ENCODE measurements around the gene SLC6A18. TPM values are rescaled to one million over a fixed set of nuclear protein-coding genes. Genes with fewer than 3 reads are reported as not detected.

The SLC6A18 gene
- total and polyA plus RNA-seq, 10 of the 15 experiments (the other 5 are each of a cell fraction or from before 2014, with no cell fraction given) = not detected

GRCh38 chr5:1278216-1278615 lies 53.0 kb downstream of the SLC6A18 start:
- no peaks in the 10 kb centered on the region for H4K20me1 ChIP-seq (ENCODE audit: control insufficient read depth, insufficient read depth)
- POLR2A ChIA-PET = no interaction called here
- in situ Hi-C loops (cut with MboI) = no loop called here
- no peaks in the 10 kb centered on the region for H3K27me3 ChIP-seq (replicated peaks in 1 of 2; ENCODE audit: control insufficient read depth in 2 of 2, insufficient read depth in 2 of 2, low read length in 1 of 2)
- H3K4me1 ChIP-seq (ENCODE audit: control insufficient read depth, insufficient read depth, low read length) = no peaks in the 10 kb centered on the region
- BruUV-seq (replicated peaks) = no TSS peak
- CTCF ChIA-PET = no interaction called here
- WGBS (ENCODE audit: insufficient coverage, insufficient replicate concordance, low lambda C conversion rate, missing lambda C conversion rate) = 68% methylated on average over 13 of the region's 13 CpGs
- no peaks in the 10 kb centered on the region; the same call in 2 of the 3 replicates for H3K9me3 ChIP-seq (replicated peaks; ENCODE audit: control insufficient read depth, insufficient read depth, low read length)
- no peak for ATAC-seq
- no peak for DNase-seq (ENCODE audit: low read depth, low spot score)
- H3K79me2 ChIP-seq (ENCODE audit: control insufficient read depth, insufficient read depth, low read length) = no peaks in the 10 kb centered on the region
- SMC1A ChIA-PET (ENCODE audit: uncharacterized antibody, unreplicated experiment) = no interaction called here
- FAIRE-seq = no peak
- no peak overlapping the region for H2AFZ ChIP-seq (ENCODE audit: control insufficient read depth, low read depth, low read length)
- RAD21 ChIA-PET (ENCODE audit: unreplicated experiment) = no interaction called here
- intact Hi-C loops (cut with micrococcal nuclease; ENCODE audit: unreplicated experiment) = no loop called here
- H3K4me3 ChIP-seq = no peak overlapping the region
- H3K9ac ChIP-seq (ENCODE audit: control insufficient read depth, insufficient read depth, low read length) = no peak overlapping the region
- no peak overlapping the region for H3K27ac ChIP-seq (ENCODE audit: control insufficient read depth, insufficient read depth)
- H3K4me2 ChIP-seq (ENCODE audit: control insufficient read depth, insufficient read depth) = no peak overlapping the region
- peaks cover 0 to 14% of the 10 kb centered on the region in 2 experiments; a peak in 2 of 4 replicates for H3K36me3 ChIP-seq (ENCODE audit: control insufficient read depth in 2 of 2, insufficient read depth in 2 of 2, low read length in 1 of 2)
- TF ChIP-seq RELB (IDR thresholded peaks at IDR 0.05; ENCODE audit: low read depth) = no peak
- TF ChIP-seq IRF5 (IDR thresholded peaks at IDR 0.05; ENCODE audit: borderline replicate concordance) = no peak
- TF ChIP-seq MEF2A (IDR thresholded peaks at IDR 0.05; ENCODE audit: insufficient read depth, low read depth, low read length) = no peak
- TF ChIP-seq SPI1 (IDR thresholded peaks at IDR 0.05; ENCODE audit: borderline replicate concordance, insufficient read depth, low read depth, low read length) = no peak
- TF ChIP-seq POLR2AphosphoS5 (IDR thresholded peaks at IDR 0.05; ENCODE audit: low read length) = no peak
- no peak for TF ChIP-seq EGR1 (IDR thresholded peaks at IDR 0.05; ENCODE audit: borderline replicate concordance in 1 of 2, low read depth in 2 of 2, low read length in 2 of 2)
- no peak for TF ChIP-seq MEF2B (IDR thresholded peaks at IDR 0.05; ENCODE audit: partially characterized antibody, poor library complexity, severe bottlenecking)
- TF ChIP-seq BCL3 (IDR thresholded peaks at IDR 0.05; ENCODE audit: borderline replicate concordance, insufficient read depth, low read depth, low read length, poor library complexity, severe bottlenecking) = no peak
- no peak for TF ChIP-seq YY1 (IDR thresholded peaks at IDR 0.05; ENCODE audit: low read depth, low read length)
- no peak for TF ChIP-seq ZSCAN29 (IDR thresholded peaks at IDR 0.05)
- TF ChIP-seq ZBTB4 (CRISPR knock-in tag; IDR thresholded peaks at IDR 0.05) = no peak
- no peak for TF ChIP-seq MTA2 (IDR thresholded peaks at IDR 0.05; ENCODE audit: low read depth)
- no peak for TF ChIP-seq NBN (IDR thresholded peaks at IDR 0.05)
- no peak for TF ChIP-seq EZH2 (IDR thresholded peaks at IDR 0.05; ENCODE audit: borderline replicate concordance, control insufficient read depth, low read depth, low read length)
- TF ChIP-seq HSF1 (IDR thresholded peaks at IDR 0.05; ENCODE audit: low read depth, low read length) = no peak
